GM12875 (cell line): ENCODE results near the gene HES4.

Experiments used
- H3K4me3 ChIP-seq: one replicate; pipeline ENCODE4 v1.5.1; 2011; ENCODE audit warnings: low read depth, low read length, control low read depth
- CTCF ChIP-seq: IDR thresholded peaks from 2 replicates; pipeline ENCODE4 v1.5.1; 2011; ENCODE audit warnings: low read depth, mild to moderate bottlenecking, control low read depth, inconsistent platforms, low read length, moderate library complexity, borderline replicate concordance; ENCODE audit not compliant: insufficient read depth

Gene HES4

GRCh38 chr1:999725-1000356 lies at the start of gene HES4:
HES4 (minus strand) TSS chr1:1000097; CDS start chr1:999973, 124 bp downstream.
- H3K4me3 ChIP-seq = peak within 1 kb of the TSS; percentile 15
- no peak for TF ChIP-seq CTCF

- H3K4me3 ChIP-seq = no peak overlapping the region
- no peak for TF ChIP-seq CTCF
These were observed 48.9 kb upstream of the HES4 start for GRCh38 chr1:1048765-1049164.

- no peak overlapping the region for H3K4me3 ChIP-seq
- TF ChIP-seq CTCF = no peak
These were observed 48.1 kb upstream of the HES4 start for GRCh38 chr1:1047963-1048362.

- no peak for TF ChIP-seq CTCF
- H3K4me3 ChIP-seq = no peak overlapping the region
These were observed 47.5 kb upstream of the HES4 start for GRCh38 chr1:1047407-1047806.

- TF ChIP-seq CTCF = no peak
These were observed 46.9 kb upstream of the HES4 start for GRCh38 chr1:1046767-1047166.

GRCh38 chr1:1046243-1046642 lies 46.3 kb upstream of the HES4 start:
- no peak overlapping the region for H3K4me3 ChIP-seq
- no peak for TF ChIP-seq CTCF

More at GRCh38 chr1:1046767-1047166, 46.9 kb upstream of the HES4 start:
- H3K4me3 ChIP-seq = no peak overlapping the region

- no peak overlapping the region for H3K4me3 ChIP-seq
- no peak for TF ChIP-seq CTCF
These were observed 45.2 kb upstream of the HES4 start for GRCh38 chr1:1045129-1045528.
